ENCODE results near the gene DDAH1.
"Not testable (repeated sequence)": the region's sequence is repeated elsewhere in the genome, so short reads cannot be mapped to it uniquely, and the experiment has no call there.

DDAH1 gene

DNA sequence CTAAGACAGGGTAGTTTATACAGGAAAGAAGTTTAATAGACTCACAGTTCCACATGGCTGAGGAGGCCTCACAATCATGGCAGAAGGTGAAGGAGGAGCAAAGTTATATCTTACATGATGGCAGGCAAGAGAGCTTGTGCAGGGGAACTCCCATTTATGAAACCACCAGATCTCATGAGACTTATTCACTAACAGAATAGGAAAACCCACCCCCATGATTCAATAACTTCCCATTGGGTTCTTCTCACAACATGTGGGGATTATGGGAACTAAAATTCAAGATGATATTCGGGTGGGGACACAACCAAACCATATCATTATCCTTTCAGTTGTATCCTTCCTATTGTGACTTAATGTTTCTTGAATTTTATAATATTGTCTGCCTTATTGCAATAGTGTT is 13.4 kb upstream of the DDAH1 start:
- CTCF ChIA-PET: no interaction called here
- H3K4me3 ChIP-seq (ENCODE audit: low read depth, low read length): no peak overlapping the region
- POLR2A ChIA-PET: interaction anchor here (0.7 kb wide), 1 partner anchor 100 kb away, joined by 3 read pairs; no protein-coding TSS in a partner anchor
- DNase-seq (ENCODE audit: low read depth, low spot score): no peak
- TF ChIP-seq, protein P1, sequence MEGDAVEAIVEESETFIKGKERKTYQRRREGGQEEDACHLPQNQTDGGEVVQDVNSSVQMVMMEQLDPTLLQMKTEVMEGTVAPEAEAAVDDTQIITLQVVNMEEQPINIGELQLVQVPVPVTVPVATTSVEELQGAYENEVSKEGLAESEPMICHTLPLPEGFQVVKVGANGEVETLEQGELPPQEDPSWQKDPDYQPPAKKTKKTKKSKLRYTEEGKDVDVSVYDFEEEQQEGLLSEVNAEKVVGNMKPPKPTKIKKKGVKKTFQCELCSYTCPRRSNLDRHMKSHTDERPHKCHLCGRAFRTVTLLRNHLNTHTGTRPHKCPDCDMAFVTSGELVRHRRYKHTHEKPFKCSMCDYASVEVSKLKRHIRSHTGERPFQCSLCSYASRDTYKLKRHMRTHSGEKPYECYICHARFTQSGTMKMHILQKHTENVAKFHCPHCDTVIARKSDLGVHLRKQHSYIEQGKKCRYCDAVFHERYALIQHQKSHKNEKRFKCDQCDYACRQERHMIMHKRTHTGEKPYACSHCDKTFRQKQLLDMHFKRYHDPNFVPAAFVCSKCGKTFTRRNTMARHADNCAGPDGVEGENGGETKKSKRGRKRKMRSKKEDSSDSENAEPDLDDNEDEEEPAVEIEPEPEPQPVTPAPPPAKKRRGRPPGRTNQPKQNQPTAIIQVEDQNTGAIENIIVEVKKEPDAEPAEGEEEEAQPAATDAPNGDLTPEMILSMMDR (IDR thresholded peaks at IDR 0.05; ENCODE audit: insufficient read depth, low read length, missing control alignments): no peak

GRCh38 chr1:85475055-85475454 is 10.1 kb upstream of the DDAH1 start:
- H3K4me3 ChIP-seq (ENCODE audit: low read depth, low read length): no peak overlapping the region
- POLR2A ChIA-PET: no interaction called here
- CTCF ChIA-PET: interaction anchor here (0.8 to 1.1 kb wide), 3 partner anchors 22 to 167 kb away, joined by 3 read pairs; no protein-coding TSS in a partner anchor
- TF ChIP-seq, protein P1 (IDR thresholded peaks at IDR 0.05; ENCODE audit: insufficient read depth, low read length, missing control alignments): no peak
- no peak for DNase-seq (ENCODE audit: low read depth, low spot score)

DNA sequence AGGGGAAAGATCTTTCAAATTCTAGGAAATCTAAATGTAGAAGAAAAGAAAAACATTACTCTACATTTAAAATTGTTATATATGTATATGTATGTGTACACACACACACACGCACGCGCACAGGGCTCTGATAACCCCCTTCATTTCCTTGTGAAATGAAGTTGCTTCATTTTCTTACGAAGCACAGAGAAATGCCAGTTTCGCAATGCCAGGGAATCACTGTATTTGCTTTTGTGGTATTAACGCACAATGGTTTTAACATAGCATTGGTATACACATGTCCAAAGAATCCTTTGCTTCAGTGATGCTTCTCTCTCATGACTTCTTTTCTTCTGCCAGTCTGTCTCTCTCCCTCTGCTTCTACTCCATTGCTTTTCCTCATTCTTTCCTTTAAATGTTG is 8.4 kb upstream of the DDAH1 start:
- CTCF ChIA-PET: interaction anchor here (1.1 kb wide), 1 partner anchor 23 kb away, joined by 3 read pairs; no protein-coding TSS in a partner anchor
- TF ChIP-seq, protein P1 (IDR thresholded peaks at IDR 0.05; ENCODE audit: insufficient read depth, low read length, missing control alignments): no peak
- no peak for DNase-seq (ENCODE audit: low read depth, low spot score)

GRCh38 chr1:85471558-85471957 is 6.6 kb upstream of the DDAH1 start:
- ChIA-PET CTCF (interaction anchor here (1.0 kb wide), 1 partner anchor 163 kb away, joined by 3 read pairs; no protein-coding TSS in a partner anchor), POLR2A (no interaction called here)
- no peak overlapping the region for H3K4me3 ChIP-seq (ENCODE audit: low read depth, low read length)
- TF ChIP-seq, protein P1 (IDR thresholded peaks at IDR 0.05; ENCODE audit: insufficient read depth, low read length, missing control alignments): no peak
- no peak for DNase-seq (ENCODE audit: low read depth, low spot score)

More for the DNA sequence above, 8.4 kb upstream of the DDAH1 start:
- H3K4me3 ChIP-seq (ENCODE audit: low read depth, low read length): no peak overlapping the region
- POLR2A ChIA-PET: no interaction called here

DNA sequence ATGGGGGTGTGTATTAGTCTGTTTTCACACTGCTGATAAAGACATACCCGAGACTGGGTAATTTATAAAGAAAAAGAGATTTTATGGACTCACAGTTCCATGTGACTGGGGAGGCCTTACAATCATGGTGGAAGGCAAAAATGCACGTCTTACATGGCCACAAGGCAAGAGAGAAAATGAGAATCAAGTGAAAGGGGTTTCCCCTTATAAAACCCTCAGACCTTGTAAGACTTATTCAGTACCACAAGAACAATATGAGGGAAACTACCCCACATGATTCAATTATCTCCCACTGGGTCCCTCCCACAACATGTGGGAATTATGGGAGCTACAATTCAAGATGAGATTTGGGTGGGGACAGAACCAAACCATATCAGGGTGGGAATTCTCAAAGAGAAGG is 5.2 kb upstream of the DDAH1 start:
- H3K4me3 ChIP-seq (ENCODE audit: low read depth, low read length); POLR2A ChIA-PET; CTCF ChIA-PET; DNase-seq (ENCODE audit: low read depth, low spot score): not testable (repeated sequence)

DNA sequence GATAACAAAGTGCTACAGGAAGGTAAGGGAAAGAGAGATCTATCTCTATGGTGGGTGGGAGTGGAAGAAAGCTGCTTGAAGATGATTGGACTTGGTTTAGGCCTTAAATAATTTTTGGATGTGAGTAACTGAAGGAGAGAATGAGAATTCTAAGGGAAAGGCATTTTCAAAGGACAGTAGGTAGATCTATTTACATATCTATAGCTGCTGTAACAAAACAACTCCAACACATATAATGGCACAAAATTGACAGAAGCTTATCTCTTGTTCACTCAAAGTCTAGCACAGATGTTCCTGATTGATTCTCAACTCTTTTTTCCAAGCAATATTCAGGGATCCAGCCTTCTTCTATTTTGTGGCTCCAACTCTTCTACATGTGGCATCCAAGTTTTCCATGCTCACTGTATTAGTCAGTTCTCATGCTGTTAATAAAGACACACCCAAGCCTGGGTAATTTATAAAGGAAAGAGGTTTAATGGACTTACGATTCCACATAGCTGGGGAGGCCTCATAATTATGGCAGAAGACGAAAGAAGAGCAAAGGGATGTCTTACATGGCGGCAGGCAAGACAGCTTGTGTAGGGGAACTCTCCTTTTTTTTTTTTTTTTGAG is 3.1 kb upstream of the DDAH1 start:
- TF ChIP-seq, protein P1 (IDR thresholded peaks at IDR 0.05; ENCODE audit: insufficient read depth, low read length, missing control alignments): no peak
- no peak overlapping the region for H3K4me3 ChIP-seq (ENCODE audit: low read depth, low read length)
- CTCF ChIA-PET: interaction anchor here (1.1 to 1.2 kb wide), 2 partner anchors 160 to 416 kb away, joined by 3 to 4 read pairs; no protein-coding TSS in a partner anchor
- POLR2A ChIA-PET: no interaction called here
- DNase-seq (ENCODE audit: low read depth, low spot score): no peak

DNA sequence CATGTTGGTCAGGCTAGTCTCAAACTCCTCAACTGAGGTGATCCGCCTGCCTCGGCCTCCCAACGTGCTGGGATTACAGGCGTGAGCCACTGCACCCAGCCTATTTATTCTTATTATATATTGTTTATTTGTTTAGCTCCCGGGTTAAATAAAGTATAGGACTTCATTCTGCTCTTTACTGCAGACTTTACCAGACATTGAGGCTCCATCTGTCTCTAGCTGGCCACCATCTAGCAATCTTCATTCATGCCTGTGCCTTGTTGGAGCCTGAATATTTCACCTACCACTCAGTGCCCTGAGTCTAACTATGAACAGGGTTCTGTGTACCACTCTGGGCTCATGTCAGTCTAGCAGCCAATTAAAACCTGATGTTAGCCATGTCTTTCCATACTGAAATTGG is 2.1 kb upstream of the DDAH1 start:
- no peak for DNase-seq (ENCODE audit: low read depth, low spot score)
- H3K4me3 ChIP-seq (ENCODE audit: low read depth, low read length): no peak overlapping the region
- ChIA-PET POLR2A (no interaction called here), CTCF (interaction anchor here (1.1 to 2.6 kb wide), 4 partner anchors 10 to 417 kb away, joined by 3 to 17 read pairs (median 4); no protein-coding TSS in a partner anchor)
- TF ChIP-seq, protein P1 (IDR thresholded peaks at IDR 0.05; ENCODE audit: insufficient read depth, low read length, missing control alignments): no peak
